ENCODE results near the gene USP13. TPM values are rescaled to one million over a fixed set of nuclear protein-coding genes. Genes with fewer than 3 reads are reported as not detected.

The USP13 gene
- total RNA-seq, 2 donors from 2014 or later, result 75.9 to 89.7 TPM

- TF ChIP-seq, protein P1, sequence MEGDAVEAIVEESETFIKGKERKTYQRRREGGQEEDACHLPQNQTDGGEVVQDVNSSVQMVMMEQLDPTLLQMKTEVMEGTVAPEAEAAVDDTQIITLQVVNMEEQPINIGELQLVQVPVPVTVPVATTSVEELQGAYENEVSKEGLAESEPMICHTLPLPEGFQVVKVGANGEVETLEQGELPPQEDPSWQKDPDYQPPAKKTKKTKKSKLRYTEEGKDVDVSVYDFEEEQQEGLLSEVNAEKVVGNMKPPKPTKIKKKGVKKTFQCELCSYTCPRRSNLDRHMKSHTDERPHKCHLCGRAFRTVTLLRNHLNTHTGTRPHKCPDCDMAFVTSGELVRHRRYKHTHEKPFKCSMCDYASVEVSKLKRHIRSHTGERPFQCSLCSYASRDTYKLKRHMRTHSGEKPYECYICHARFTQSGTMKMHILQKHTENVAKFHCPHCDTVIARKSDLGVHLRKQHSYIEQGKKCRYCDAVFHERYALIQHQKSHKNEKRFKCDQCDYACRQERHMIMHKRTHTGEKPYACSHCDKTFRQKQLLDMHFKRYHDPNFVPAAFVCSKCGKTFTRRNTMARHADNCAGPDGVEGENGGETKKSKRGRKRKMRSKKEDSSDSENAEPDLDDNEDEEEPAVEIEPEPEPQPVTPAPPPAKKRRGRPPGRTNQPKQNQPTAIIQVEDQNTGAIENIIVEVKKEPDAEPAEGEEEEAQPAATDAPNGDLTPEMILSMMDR (IDR thresholded peaks at IDR 0.05), result no peak
- Histone ChIP-seq H3K36me3 (no peaks in the 10 kb centered on the region), H3K9me3 (no peaks in the 10 kb centered on the region), H3K27me3 (no peaks in the 10 kb centered on the region), H3K27ac (no peak overlapping the region), H3K4me1 (no peaks in the 10 kb centered on the region), H3K4me3 (no peak overlapping the region)
- DNase-seq (ENCODE audit: low spot score), result no peak
These were observed 180.5 kb downstream of the USP13 start for GRCh38 chr3:179833294-179833693.

GRCh38 chr3:179837374-179837773 lies 184.5 kb downstream of the USP13 start:
- Histone ChIP-seq H3K4me3 (no peak overlapping the region), H3K4me1 (no peaks in the 10 kb centered on the region), H3K27me3 (no peaks in the 10 kb centered on the region), H3K36me3 (no peaks in the 10 kb centered on the region), H3K27ac (no peak overlapping the region), H3K9me3 (no peaks in the 10 kb centered on the region)
- TF ChIP-seq, protein P1 (IDR thresholded peaks at IDR 0.05), result no peak
- no peak for DNase-seq (ENCODE audit: low spot score)

Other genes starting within 250 kb of the USP13 start
- 10 to 100 TPM; 11.7 to 36.0 TPM for gene GNB4, start 201.6 kb upstream of the USP13 start, total RNA-seq
- 10 to 100 TPM; 15.9 to 32.9 TPM for gene ACTL6A, start 90.1 kb upstream of the USP13 start, total RNA-seq
- gene MRPL47, start 48.4 kb upstream of the USP13 start, total RNA-seq, result 10 to 100 TPM; 30.8 to 40.9 TPM
- 100 to 1,000 TPM; 142 to 304 TPM for gene NDUFB5, start 48.2 kb upstream of the USP13 start, total RNA-seq